Natural killer cell (primary cell): ENCODE results near the gene ART4. TPM values are rescaled to one million over a fixed set of nuclear protein-coding genes. Genes with fewer than 3 reads are reported as not detected.

Source experiments
- ATAC-seq, 3 donors: fragments of 150-1000 bp in 2 of 3; fragments of 200-7000 bp in 1 of 3; cut with Tn5 transposase; 1 replicate in 1 of 3; 2 replicates in 2 of 3; pipeline ENCODE4 v1.10.0; 2021; ENCODE audit warnings: mild to moderate bottlenecking in 2 of 3, moderate library complexity in 2 of 3
- DNase-seq, 2 donors: peaks; one replicate each; pipeline versions ENCODE4 v3.0.0 to v3.0.0-alpha.2; 2013 to 2021; ENCODE audit warnings: mixed read lengths in 1 of 2
- H3K27ac ChIP-seq: one replicate; pipeline ENCODE4 v1.5.1; 2013; ENCODE audit warnings: mild to moderate bottlenecking, low read length
- H3K27me3 ChIP-seq: one replicate; pipeline ENCODE4 v1.6.1; 2013; ENCODE audit warnings: low read length; ENCODE audit not compliant: control insufficient read depth, insufficient read depth
- H3K36me3 ChIP-seq: one replicate; pipeline ENCODE4 v1.6.1; 2013; ENCODE audit warnings: low read length; ENCODE audit not compliant: control insufficient read depth, insufficient read depth
- H3K4me1 ChIP-seq: one replicate; pipeline ENCODE4 v1.6.1; 2013; ENCODE audit warnings: low read length; ENCODE audit not compliant: control insufficient read depth, insufficient read depth
- H3K4me3 ChIP-seq: one replicate; pipeline ENCODE4 v1.5.1; 2013; ENCODE audit warnings: low read length
- H3K9me3 ChIP-seq: one replicate; pipeline ENCODE4 v1.6.1; 2013; ENCODE audit warnings: low read length; ENCODE audit not compliant: control insufficient read depth, insufficient read depth
- H3K27ac Mint-ChIP-seq, 2 donors: one replicate each; pipeline ENCODE4 v1.8.0; 2022; ENCODE audit warnings: mild to moderate bottlenecking in 2 of 2, mixed read lengths in 2 of 2, moderate library complexity in 1 of 2
- H3K27me3 Mint-ChIP-seq, 2 donors: one replicate each; pipeline ENCODE4 v1.8.0; 2022; ENCODE audit warnings: low read depth in 2 of 2, mixed read lengths in 2 of 2
- H3K36me3 Mint-ChIP-seq: one replicate; pipeline ENCODE4 v1.8.0; 2022; ENCODE audit warnings: mixed read lengths
- H3K4me1 Mint-ChIP-seq, 2 donors: one replicate each; pipeline ENCODE4 v1.8.0; 2022; ENCODE audit warnings: mixed read lengths in 2 of 2
- H3K4me3 Mint-ChIP-seq: one replicate; pipeline ENCODE4 v1.8.0; 2022; ENCODE audit warnings: mild to moderate bottlenecking, moderate library complexity, mixed read lengths
- H3K9me3 Mint-ChIP-seq, 2 donors: one replicate each; pipeline ENCODE4 v1.8.0; 2022; ENCODE audit warnings: mixed read lengths in 2 of 2
- CTCF ChIP-seq: fragments of 200-600 bp; IDR thresholded peaks from one replicate; pipeline ENCODE4 v1.8.0; 2022; ENCODE audit warnings: antibody characterized with exemption
- WGBS: methylation state at CpG from one replicate; pipeline ENCODE4 v1.1.7; 2013; ENCODE audit warnings: missing lambda C conversion rate; ENCODE audit not compliant: insufficient coverage; 5-methylcytosine and 5-hydroxymethylcytosine counted together
- intact Hi-C: fragments of 100-400 bp; cut with micrococcal nuclease; formaldehyde crosslinking; loops from one replicate; pipeline ENCODE4 v1.14.2; 2022
- total RNA-seq, 4 donors: library from RNA; stranded (reverse); fragments of 120-200 nt in 1 of 4; gene quantifications; one replicate each; pipeline versions ENCODE4 v1.2.3 to v1.2.4, GENCODE V29; 2013 to 2022

Gene ART4
- total RNA-seq, 3 donors from 2014 or later (not counting 1 experiment from before 2014, with no cell fraction given): not detected

GRCh38 chr12:14824012-14824634 lies 19.2 kb downstream of the ART4 start:
- no CpG with 5 or more reads among the region's 1 CpG for WGBS
- Histone ChIP-seq H3K4me3 (no peak overlapping the region), H3K27me3 (no peaks in the 10 kb centered on the region), H3K36me3 (no peaks in the 10 kb centered on the region), H3K9me3 (no peaks in the 10 kb centered on the region), H3K27ac (no peak overlapping the region), H3K4me1 (no peaks in the 10 kb centered on the region)
- DNase-seq (no peak), ATAC-seq (no peak)
- Mint-ChIP-seq H3K36me3 (no peaks in the 10 kb centered on the region), H3K27ac (no peak overlapping the region), H3K9me3 (no peaks in the 10 kb centered on the region), H3K4me3 (no peak overlapping the region), H3K27me3 (peaks cover 10 to 20% of the 10 kb centered on the region in 2 donors), H3K4me1 (no peaks in the 10 kb centered on the region)
- intact Hi-C loops: no loop called here
- no peak for TF ChIP-seq CTCF

GRCh38 chr12:14814014-14814413 lies 29.3 kb downstream of the ART4 start, which contains the start of gene SMCO3:
SMCO3 (minus strand) TSS chr12:14814182; CDS start chr12:14806680, 7,502 bp downstream.
- Mint-ChIP-seq H3K4me3 (no peak within 1 kb of the TSS), H3K9me3 (no peaks in the 10 kb centered on the region), H3K27ac (no peak within 1 kb of the TSS), H3K27me3 (peaks cover 18 to 31% of the 10 kb centered on the region in 2 donors), H3K36me3 (no peaks in the 10 kb centered on the region), H3K4me1 (no peaks in the 10 kb centered on the region)
- Histone ChIP-seq H3K36me3 (no peaks in the 10 kb centered on the region), H3K27me3 (no peaks in the 10 kb centered on the region), H3K27ac (no peak within 1 kb of the TSS), H3K9me3 (no peaks in the 10 kb centered on the region), H3K4me1 (no peaks in the 10 kb centered on the region), H3K4me3 (no peak within 1 kb of the TSS)
- ATAC-seq (no peak), DNase-seq (no peak)
- intact Hi-C loops: no loop called here
- WGBS: 86% methylated on average over 1 of the region's 3 CpGs
- TF ChIP-seq CTCF: no peak

GRCh38 chr12:14811486-14811885 lies 31.8 kb downstream of the ART4 start:
- Mint-ChIP-seq H3K4me1 (no peaks in the 10 kb centered on the region), H3K27me3 (peaks cover 11 to 13% of the 10 kb centered on the region in 2 donors), H3K4me3 (no peak overlapping the region), H3K27ac (no peak overlapping the region), H3K9me3 (no peaks in the 10 kb centered on the region), H3K36me3 (no peaks in the 10 kb centered on the region)
- intact Hi-C loops: no loop called here
- TF ChIP-seq CTCF: no peak
- Histone ChIP-seq H3K4me1 (no peaks in the 10 kb centered on the region), H3K27ac (no peak overlapping the region), H3K4me3 (no peak overlapping the region), H3K27me3 (no peaks in the 10 kb centered on the region), H3K36me3 (no peaks in the 10 kb centered on the region), H3K9me3 (no peaks in the 10 kb centered on the region)
- no peak for ATAC-seq
- DNase-seq: no peak
- 100% methylated on average over 2 of the region's 2 CpGs for WGBS

GRCh38 chr12:14810953-14811483 lies 32.3 kb downstream of the ART4 start:
- H3K27ac ChIP-seq: no peak overlapping the region
- intact Hi-C loops: no loop called here
- Mint-ChIP-seq H3K4me1 (no peaks in the 10 kb centered on the region), H3K27me3 (peaks cover 7 to 13% of the 10 kb centered on the region in 2 donors), H3K27ac (no peak overlapping the region), H3K4me3 (no peak overlapping the region), H3K36me3 (no peaks in the 10 kb centered on the region), H3K9me3 (no peaks in the 10 kb centered on the region)
- peak in 1 of 2 donors; percentile 18 for DNase-seq
- no peaks in the 10 kb centered on the region for H3K36me3 ChIP-seq
- ATAC-seq: no peak
- TF ChIP-seq CTCF: no peak
- no peak overlapping the region for H3K4me3 ChIP-seq
- no peaks in the 10 kb centered on the region for H3K4me1 ChIP-seq
- 100% methylated on average over 1 of the region's 1 CpG for WGBS
- H3K27me3 ChIP-seq: no peaks in the 10 kb centered on the region
- no peaks in the 10 kb centered on the region for H3K9me3 ChIP-seq
